GM12865 (cell line): ENCODE data around the gene TMEM37.
"Not testable (repeated sequence)": the region's sequence is repeated elsewhere in the genome, so short reads cannot be mapped to it uniquely, and the experiment has no call there.

Experiments used
- DNase-seq: peaks from one replicate; pipeline ENCODE4 v3.0.0; 2010; ENCODE audit warnings: low read depth
- H3K4me3 ChIP-seq: 2 replicates; pipeline ENCODE4 v1.5.1; 2011; ENCODE audit warnings: mild to moderate bottlenecking, low read depth, low read length, control low read depth
- CTCF ChIP-seq: IDR thresholded peaks from 2 replicates; pipeline ENCODE4 v1.5.1; 2011; ENCODE audit warnings: low read length, control low read depth, low read depth, inconsistent platforms; ENCODE audit not compliant: insufficient read depth; ENCODE audit errors: missing control alignments

The TMEM37 gene

GRCh38 chr2:119389615-119390306, 41.9 kb upstream of the TMEM37 start:
- H3K4me3 ChIP-seq, result no peak overlapping the region
- no peak for DNase-seq
- TF ChIP-seq CTCF, result no peak

- TF ChIP-seq CTCF, result no peak
- no peak for DNase-seq
- no peak overlapping the region for H3K4me3 ChIP-seq
These were observed 37.5 kb upstream of the TMEM37 start for GRCh38 chr2:119393971-119394748.

- no peak for TF ChIP-seq CTCF
- H3K4me3 ChIP-seq, result no peak overlapping the region
These were observed 34.5 kb upstream of the TMEM37 start for GRCh38 chr2:119397196-119397595.

GRCh38 chr2:119402106-119402505, 29.5 kb upstream of the TMEM37 start:
- no peak for TF ChIP-seq CTCF
- no peak for DNase-seq
- no peak overlapping the region for H3K4me3 ChIP-seq

More at GRCh38 chr2:119397196-119397595, 34.5 kb upstream of the TMEM37 start:
- no peak for DNase-seq

GRCh38 chr2:119402645-119403560, 28.8 kb upstream of the TMEM37 start:
- peak; percentile 21 for DNase-seq
- H3K4me3 ChIP-seq, result no peak overlapping the region
- TF ChIP-seq CTCF, result no peak

GRCh38 chr2:119403618-119404017, 28.0 kb upstream of the TMEM37 start:
- not testable (repeated sequence) for H3K4me3 ChIP-seq, DNase-seq

GRCh38 chr2:119405151-119405550, 26.5 kb upstream of the TMEM37 start:
- no peak overlapping the region for H3K4me3 ChIP-seq
- TF ChIP-seq CTCF, result no peak
- DNase-seq, result no peak
